Muscle of arm (tissue), 12 donors: Measurements from ENCODE around the gene NXPH3. TPM values are rescaled to one million over a fixed set of nuclear protein-coding genes. Genes with fewer than 3 reads are reported as not detected.

ENCODE experiments used
- DNase-seq: peaks from one replicate; pipeline ENCODE4 v3.0.0-alpha.2; 2013
- polyA plus RNA-seq, 12 donors: library from polyadenylated mRNA; unstranded; fragments of 120-200 nt; gene quantifications; one replicate each; pipeline ENCODE4 v1.2.1, GENCODE V29; 2013; ENCODE audit not compliant: insufficient read length in 12 of 12

Gene NXPH3
- polyA plus RNA-seq, 12 donors: 1.1 to 1.9 (median 1.3) TPM; not detected in 2

- no peak for DNase-seq
Observed at GRCh38 chr17:49621420-49621819, 45.7 kb downstream of the NXPH3 start.

- DNase-seq: no peak
Observed at GRCh38 chr17:49621946-49622529, 46.4 kb downstream of the NXPH3 start.

GRCh38 chr17:49624896-49625295 is 49.2 kb downstream of the NXPH3 start:
- DNase-seq: no peak

GRCh38 chr17:49629447-49629846 is 53.8 kb downstream of the NXPH3 start:
- DNase-seq: no peak

- DNase-seq: no peak
Observed at GRCh38 chr17:49630113-49630900, 54.6 kb downstream of the NXPH3 start.

- DNase-seq: no peak
Observed at GRCh38 chr17:49631496-49631895, 55.8 kb downstream of the NXPH3 start.

Other genes with a start within 250 kb of the NXPH3 start
- gene ZNF652, start 213.6 kb upstream of the NXPH3 start, polyA plus RNA-seq: 10 to 100 TPM in 11 of 12 donors, not detected in 1; 16.5 to 27.9 (median 18.2) TPM
- gene PHB1, start 161.0 kb upstream of the NXPH3 start, polyA plus RNA-seq: 100 to 1,000 TPM in 11 of 12 donors, not detected in 1; 108 to 161 (median 140) TPM
- gene NGFR, start 80.6 kb upstream of the NXPH3 start, polyA plus RNA-seq: 10 to 100 TPM in 11 of 12 donors, not detected in 1; 26.1 to 64.3 (median 44.2) TPM
- gene SPOP, start 102.2 kb downstream of the NXPH3 start, polyA plus RNA-seq: 100 to 1,000 TPM in 1 of 12 donors, 10 to 100 TPM in 11; 45.6 to 386 (median 52.3) TPM
- 10 to 100 TPM in 11 of 12 donors, not detected in 1; 45.5 to 65.5 (median 59.7) TPM for gene SLC35B1, start 132.1 kb downstream of the NXPH3 start, polyA plus RNA-seq
- 10 to 100 TPM in 11 of 12 donors, not detected in 1; 14.7 to 29.6 (median 19.3) TPM for gene FAM117A, start 188.3 kb downstream of the NXPH3 start, polyA plus RNA-seq
- 10 to 100 TPM in 11 of 12 donors, not detected in 1; 16.6 to 45.7 (median 31.2) TPM for gene KAT7, start 212.8 kb downstream of the NXPH3 start, polyA plus RNA-seq